Dendritic cell treated with granulocyte-macrophage colony-stimulating factor and Interleukin-4, amounts not matched to agents 40 ng/mL and 50 ng/mL, for 4 days (primary cell): Measurements from ENCODE around the gene ARMC5.

Experiments
- H3K27ac Mint-ChIP-seq: one replicate; pipeline ENCODE4 v1.8.0; 2022; ENCODE audit warnings: mild to moderate bottlenecking, mixed read lengths
- H3K27me3 Mint-ChIP-seq: one replicate; pipeline ENCODE4 v1.8.0; 2022; ENCODE audit warnings: mild to moderate bottlenecking, mixed read lengths
- H3K36me3 Mint-ChIP-seq: one replicate; pipeline ENCODE4 v1.8.0; 2022; ENCODE audit warnings: low read depth, mixed read lengths
- H3K4me1 Mint-ChIP-seq: one replicate; pipeline ENCODE4 v1.8.0; 2022; ENCODE audit warnings: low read depth, mixed read lengths
- H3K4me3 Mint-ChIP-seq: one replicate; pipeline ENCODE4 v1.8.0; 2022; ENCODE audit warnings: mild to moderate bottlenecking, moderate library complexity, mixed read lengths
- H3K9me3 Mint-ChIP-seq: one replicate; pipeline ENCODE4 v1.8.0; 2022; ENCODE audit warnings: mixed read lengths
- intact Hi-C: fragments of 100-400 bp; cut with micrococcal nuclease; formaldehyde crosslinking; loops from one replicate; pipeline ENCODE4 v1.15.0; 2022

The ARMC5 gene

GRCh38 chr16:31461921-31462804, 2.9 kb downstream of the ARMC5 start:
- H3K27me3 Mint-ChIP-seq = no peaks in the 10 kb centered on the region
- H3K36me3 Mint-ChIP-seq = peaks cover 72% of the 10 kb centered on the region
- intact Hi-C loops = loop anchor here (10.0 kb wide), 1 partner anchor 403 kb away; no protein-coding TSS in a partner anchor
- H3K27ac Mint-ChIP-seq = peak overlapping the region; percentile 30
- H3K4me3 Mint-ChIP-seq = no peak overlapping the region
- H3K4me1 Mint-ChIP-seq = peaks cover 44% of the 10 kb centered on the region
- H3K9me3 Mint-ChIP-seq = no peaks in the 10 kb centered on the region

GRCh38 chr16:31464348-31464769, 5.1 kb downstream of the ARMC5 start:
- H3K27me3 Mint-ChIP-seq = no peaks in the 10 kb centered on the region
- H3K4me1 Mint-ChIP-seq = peaks cover 34% of the 10 kb centered on the region
- no peak overlapping the region for H3K27ac Mint-ChIP-seq
- no peaks in the 10 kb centered on the region for H3K9me3 Mint-ChIP-seq
- H3K4me3 Mint-ChIP-seq = no peak overlapping the region
- intact Hi-C loops = loop anchor here (10.0 kb wide), 1 partner anchor 400 kb away; no protein-coding TSS in a partner anchor
- H3K36me3 Mint-ChIP-seq = peaks cover 59% of the 10 kb centered on the region

DNA sequence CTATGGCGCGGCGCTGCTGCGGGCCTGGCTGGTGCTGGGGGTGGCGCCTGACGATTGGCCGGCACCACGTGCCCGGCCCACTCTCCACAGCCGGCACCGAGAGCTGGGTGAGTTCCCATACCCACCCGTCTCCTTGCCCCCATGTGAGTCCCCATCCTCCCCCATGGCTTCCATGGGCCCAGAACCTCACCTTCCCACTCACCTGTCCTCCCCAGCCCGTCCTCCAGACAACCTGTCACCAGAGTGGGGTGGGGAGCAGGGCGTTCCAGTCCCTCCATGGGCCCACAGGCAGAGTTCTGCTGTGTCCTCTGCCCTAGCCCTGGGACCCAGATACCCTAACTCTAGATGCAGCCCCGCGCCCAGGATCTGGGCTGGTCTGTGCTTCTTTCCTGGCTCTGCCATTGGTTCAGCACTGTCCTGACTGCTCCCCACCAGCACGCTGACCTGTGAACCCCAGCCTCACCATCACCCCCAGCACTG, 5.5 kb downstream of the ARMC5 start:
- H3K4me1 Mint-ChIP-seq = peaks cover 34% of the 10 kb centered on the region
- no peak overlapping the region for H3K4me3 Mint-ChIP-seq
- intact Hi-C loops = loop anchor here (10.0 kb wide), 1 partner anchor 400 kb away; no protein-coding TSS in a partner anchor
- no peaks in the 10 kb centered on the region for H3K9me3 Mint-ChIP-seq
- peaks cover 58% of the 10 kb centered on the region for H3K36me3 Mint-ChIP-seq
- H3K27ac Mint-ChIP-seq = no peak overlapping the region
- no peaks in the 10 kb centered on the region for H3K27me3 Mint-ChIP-seq

DNA sequence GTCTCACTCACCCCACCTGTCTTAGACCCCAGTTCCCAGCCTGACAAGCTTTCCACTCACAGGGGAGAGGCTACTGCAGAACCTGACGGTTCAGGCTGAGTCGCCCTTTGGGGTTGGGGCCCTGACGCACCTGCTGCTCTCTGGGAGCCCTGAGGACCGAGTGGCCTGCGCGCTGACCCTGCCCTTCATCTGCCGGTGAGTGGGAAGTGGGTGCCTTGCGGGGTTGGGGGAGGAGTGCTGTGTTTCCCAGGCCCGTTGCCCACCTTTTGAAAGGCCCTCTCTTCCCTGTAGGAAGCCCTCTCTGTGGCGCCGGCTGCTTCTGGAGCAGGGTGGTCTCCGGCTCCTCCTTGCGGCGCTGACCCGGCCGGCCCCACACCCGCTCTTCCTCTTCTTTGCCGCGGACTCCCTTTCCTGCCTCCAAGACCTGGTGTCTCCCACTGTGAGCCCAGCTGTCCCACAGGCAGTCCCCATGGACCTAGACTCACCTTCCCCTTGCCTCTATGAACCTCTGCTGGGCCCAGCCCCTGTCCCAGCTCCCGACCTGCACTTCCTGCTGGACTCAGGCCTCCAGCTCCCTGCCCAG, 6.6 kb downstream of the ARMC5 start:
- intact Hi-C loops = loop anchor here (10.0 kb wide), 1 partner anchor 399 kb away; no protein-coding TSS in a partner anchor
- H3K27me3 Mint-ChIP-seq = peaks cover 4% of the 10 kb centered on the region
- peak overlapping the region; percentile 45 for H3K4me3 Mint-ChIP-seq
- no peaks in the 10 kb centered on the region for H3K9me3 Mint-ChIP-seq
- peaks cover 26% of the 10 kb centered on the region for H3K4me1 Mint-ChIP-seq
- H3K27ac Mint-ChIP-seq = peak overlapping the region; percentile 63
- peaks cover 58% of the 10 kb centered on the region for H3K36me3 Mint-ChIP-seq

- Mint-ChIP-seq H3K27me3 (peaks cover 9% of the 10 kb centered on the region), H3K27ac (peak overlapping the region; percentile 63), H3K4me3 (peak overlapping the region; percentile 45), H3K9me3 (no peaks in the 10 kb centered on the region), H3K36me3 (peaks cover 58% of the 10 kb centered on the region), H3K4me1 (peaks cover 25% of the 10 kb centered on the region)
- intact Hi-C loops = loop anchor here (10.0 kb wide), 1 partner anchor 398 kb away; no protein-coding TSS in a partner anchor
These were observed 7.1 kb downstream of the ARMC5 start for GRCh38 chr16:31466381-31466841.

GRCh38 chr16:31467151-31467773, 8.0 kb downstream of the ARMC5 start:
- Mint-ChIP-seq H3K9me3 (no peaks in the 10 kb centered on the region), H3K4me1 (peaks cover 31% of the 10 kb centered on the region), H3K36me3 (peaks cover 51% of the 10 kb centered on the region), H3K4me3 (no peak overlapping the region), H3K27ac (peak overlapping the region; percentile 4), H3K27me3 (peaks cover 15% of the 10 kb centered on the region)
- intact Hi-C loops = loop anchor here (10.0 kb wide), 1 partner anchor 398 kb away; no protein-coding TSS in a partner anchor

GRCh38 chr16:31467858-31468257, 8.6 kb downstream of the ARMC5 start:
- H3K27me3 Mint-ChIP-seq = peaks cover 21% of the 10 kb centered on the region
- intact Hi-C loops = loop anchor here (10.0 kb wide), 1 partner anchor 397 kb away; no protein-coding TSS in a partner anchor
- peaks cover 37% of the 10 kb centered on the region for H3K4me1 Mint-ChIP-seq
- H3K27ac Mint-ChIP-seq = no peak overlapping the region
- H3K9me3 Mint-ChIP-seq = no peaks in the 10 kb centered on the region
- no peak overlapping the region for H3K4me3 Mint-ChIP-seq
- H3K36me3 Mint-ChIP-seq = peaks cover 45% of the 10 kb centered on the region

GRCh38 chr16:31470615-31471014, 11.3 kb downstream of the ARMC5 start:
- intact Hi-C loops = no loop called here
- H3K9me3 Mint-ChIP-seq = no peaks in the 10 kb centered on the region
- peaks cover 41% of the 10 kb centered on the region for H3K4me1 Mint-ChIP-seq
- H3K4me3 Mint-ChIP-seq = no peak overlapping the region
- peaks cover 36% of the 10 kb centered on the region for H3K27me3 Mint-ChIP-seq
- H3K36me3 Mint-ChIP-seq = peaks cover 17% of the 10 kb centered on the region
- no peak overlapping the region for H3K27ac Mint-ChIP-seq

GRCh38 chr16:31471241-31471874, 12.1 kb downstream of the ARMC5 start:
- intact Hi-C loops = no loop called here
- Mint-ChIP-seq H3K9me3 (no peaks in the 10 kb centered on the region), H3K36me3 (peaks cover 10% of the 10 kb centered on the region), H3K27ac (peak overlapping the region; percentile 33), H3K27me3 (peaks cover 44% of the 10 kb centered on the region), H3K4me3 (peak overlapping the region; percentile 9), H3K4me1 (peaks cover 38% of the 10 kb centered on the region)

DNA sequence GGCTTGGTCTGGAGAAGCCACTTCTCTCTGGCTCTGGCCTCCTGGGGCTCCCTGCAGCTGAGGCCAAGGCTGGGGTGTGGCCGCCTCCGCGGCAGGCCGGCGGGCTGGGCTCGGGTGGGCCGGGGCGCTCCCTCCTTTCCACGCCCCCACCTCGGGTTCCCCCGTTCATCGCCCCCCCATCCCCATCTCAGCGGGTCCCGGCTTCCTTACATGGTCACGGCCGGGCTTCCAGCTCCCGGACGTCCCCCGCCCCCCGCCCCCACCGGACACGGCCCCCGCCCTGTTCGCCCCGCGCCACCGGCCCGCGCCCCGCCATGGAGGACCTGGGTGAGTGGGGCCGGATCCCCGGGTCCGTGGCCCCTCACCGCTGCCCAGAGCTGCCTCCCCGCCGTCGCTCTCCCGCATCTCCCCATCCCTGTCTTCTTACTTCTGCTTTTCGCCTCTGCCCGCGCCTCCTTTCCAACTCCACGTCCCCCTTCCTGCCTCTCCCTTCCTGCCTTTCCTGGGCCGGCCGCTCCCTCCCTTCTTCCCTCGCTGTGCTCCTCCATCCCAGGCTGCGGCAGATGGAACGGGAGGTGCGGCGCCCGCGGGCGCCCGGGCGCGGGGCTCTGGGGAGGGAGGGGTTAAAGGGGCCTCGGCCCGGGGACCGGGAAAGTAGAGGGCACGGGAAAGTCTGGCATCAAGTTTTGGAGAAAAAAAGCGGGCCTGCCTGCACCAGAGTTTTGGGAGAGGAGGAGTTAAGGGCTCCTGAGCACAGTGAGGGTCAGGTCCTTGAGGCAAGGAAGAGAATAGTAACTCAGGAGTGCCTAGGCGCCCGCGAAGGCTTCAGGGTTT, 12.8 kb downstream of the ARMC5 start, which contains the start of gene TGFB1I1:
TGFB1I1 (plus strand) TSS at position 278 of the 834 bp plus-strand sequence; CDS start at position 315, 37 bp downstream.
- intact Hi-C loops = no loop called here

DNA sequence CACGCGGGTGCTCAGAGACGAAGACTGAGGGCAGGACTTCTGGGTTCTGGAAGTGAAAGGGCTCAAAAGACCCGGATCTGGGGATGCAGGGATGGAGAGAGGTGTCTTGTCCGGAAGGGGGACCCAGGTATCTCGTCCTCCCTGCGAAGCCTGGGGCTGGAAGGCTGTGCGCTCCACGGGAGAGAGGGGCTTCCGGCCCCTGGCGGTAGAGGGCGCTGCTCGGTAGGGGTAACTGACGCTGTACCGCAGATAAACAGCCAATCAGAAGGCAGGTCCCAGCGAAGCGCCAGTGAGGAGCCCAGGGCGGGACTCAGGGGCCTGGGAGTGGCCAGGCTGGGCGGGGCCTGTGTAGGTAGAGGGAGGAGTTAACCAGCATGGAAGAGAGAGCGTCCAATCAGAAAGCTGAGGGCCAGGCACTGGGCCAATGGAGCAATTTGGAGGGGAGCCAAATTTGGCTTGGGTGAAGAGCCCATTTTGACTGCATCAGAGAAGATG, 13.5 kb downstream of the ARMC5 start:
- H3K9me3 Mint-ChIP-seq = no peaks in the 10 kb centered on the region
- intact Hi-C loops = no loop called here
- H3K36me3 Mint-ChIP-seq = no peaks in the 10 kb centered on the region
- H3K27ac Mint-ChIP-seq = no peak overlapping the region
- H3K4me3 Mint-ChIP-seq = no peak overlapping the region
- H3K4me1 Mint-ChIP-seq = peaks cover 42% of the 10 kb centered on the region
- H3K27me3 Mint-ChIP-seq = peaks cover 55% of the 10 kb centered on the region

More for the DNA sequence above, 12.8 kb downstream of the ARMC5 start, which contains the start of gene TGFB1I1:
- Mint-ChIP-seq H3K9me3 (no peaks in the 10 kb centered on the region), H3K4me1 (peaks cover 38% of the 10 kb centered on the region), H3K27me3 (peaks cover 48% of the 10 kb centered on the region), H3K4me3 (peak within 1 kb of the TSS; percentile 75), H3K36me3 (peaks cover 2% of the 10 kb centered on the region), H3K27ac (peak within 1 kb of the TSS; percentile 33)

- Mint-ChIP-seq H3K27me3 (peaks cover 59% of the 10 kb centered on the region), H3K4me1 (peaks cover 46% of the 10 kb centered on the region), H3K4me3 (no peak overlapping the region), H3K9me3 (no peaks in the 10 kb centered on the region), H3K27ac (no peak overlapping the region), H3K36me3 (no peaks in the 10 kb centered on the region)
- intact Hi-C loops = no loop called here
These were observed 14.1 kb downstream of the ARMC5 start for GRCh38 chr16:31473264-31473984.
